GM19467 (cell line): ENCODE data around the gene B3GALT6.

Experiments
- ATAC-seq: cut with Tn5 transposase; IDR thresholded peaks from one replicate; pipeline ENCODE4 v1.9.1; 2021; ENCODE audit warnings: mild to moderate bottlenecking, moderate library complexity; ENCODE audit not compliant: unreplicated experiment

B3GALT6 gene

GRCh38 chr1:1230656-1231399 lies 1.2 kb upstream of the B3GALT6 start:
- no peak for ATAC-seq

DNA sequence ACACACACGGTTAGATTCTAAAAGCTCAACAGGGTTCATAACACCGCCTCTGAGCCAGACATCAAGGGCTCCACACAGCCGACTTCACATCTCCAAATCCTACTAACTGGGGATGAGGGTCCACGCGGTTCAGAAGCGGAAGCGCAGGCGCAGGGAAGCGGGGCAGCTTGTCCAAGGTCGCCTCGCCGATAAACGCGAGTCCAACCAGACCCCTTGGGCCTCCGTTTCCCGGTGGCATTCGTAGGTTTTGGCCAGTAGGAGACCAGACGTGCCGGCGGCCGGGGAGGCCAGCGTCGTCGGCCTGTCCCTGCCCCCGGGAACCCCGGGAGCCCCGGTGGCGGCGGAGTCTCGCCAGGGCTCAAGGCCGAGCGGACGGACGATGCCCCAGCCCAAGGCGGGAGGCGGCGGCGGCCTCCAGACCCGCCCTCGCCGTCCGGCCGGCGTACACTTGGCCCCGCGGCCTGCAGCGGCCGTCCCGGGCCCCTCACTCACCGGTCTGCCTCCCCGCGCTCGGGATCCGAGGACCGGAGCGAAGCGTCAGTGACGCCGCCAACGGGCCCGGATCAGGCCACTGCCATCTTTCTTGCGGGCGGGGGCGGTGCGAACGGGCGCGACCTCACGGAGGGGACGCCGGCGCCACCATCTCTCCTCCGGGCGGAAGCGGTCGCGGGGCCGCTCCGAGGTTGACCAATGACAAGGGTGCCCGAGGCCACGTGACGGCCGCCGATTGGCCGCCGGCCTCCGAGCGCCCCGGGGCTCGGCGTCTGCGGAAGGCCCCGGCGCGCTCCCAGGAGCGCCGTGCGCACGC lies 433 bp upstream of the B3GALT6 start, which contains the start of gene SDF4:
Gene SDF4, minus strand, starts transcription at position 602 of the 808 bp plus-strand sequence. CDS start 3,229 bp downstream, outside the sequence.
- peak; percentile 88 for ATAC-seq

- no peak for ATAC-seq
These were observed 944 bp downstream of the B3GALT6 start for GRCh38 chr1:1232796-1233566.

DNA sequence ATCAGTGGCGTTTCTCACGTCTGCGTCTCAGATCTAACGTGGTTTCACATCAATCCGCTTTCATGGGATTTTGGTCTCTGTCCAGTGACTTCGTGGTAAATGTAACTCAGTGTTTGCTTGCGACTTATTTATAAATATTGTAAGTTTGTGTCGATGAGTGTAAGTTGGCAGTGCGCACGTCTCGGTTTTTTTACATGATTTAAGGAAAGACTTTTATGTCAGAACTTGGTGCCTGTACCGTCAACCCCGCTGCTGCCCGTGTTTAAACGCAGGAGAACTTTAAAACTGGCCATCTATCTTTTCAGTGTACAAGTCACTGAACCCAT lies 1.5 kb downstream of the B3GALT6 start:
- ATAC-seq = no peak

- no peak for ATAC-seq
These were observed 2.3 kb downstream of the B3GALT6 start for GRCh38 chr1:1234180-1234808.

GRCh38 chr1:1235016-1235744 lies 3.1 kb downstream of the B3GALT6 start:
- ATAC-seq = no peak

- no peak for ATAC-seq
These were observed 4.2 kb downstream of the B3GALT6 start for GRCh38 chr1:1236176-1236763.

GRCh38 chr1:1236945-1237873 lies 5.2 kb downstream of the B3GALT6 start:
- no peak for ATAC-seq

DNA sequence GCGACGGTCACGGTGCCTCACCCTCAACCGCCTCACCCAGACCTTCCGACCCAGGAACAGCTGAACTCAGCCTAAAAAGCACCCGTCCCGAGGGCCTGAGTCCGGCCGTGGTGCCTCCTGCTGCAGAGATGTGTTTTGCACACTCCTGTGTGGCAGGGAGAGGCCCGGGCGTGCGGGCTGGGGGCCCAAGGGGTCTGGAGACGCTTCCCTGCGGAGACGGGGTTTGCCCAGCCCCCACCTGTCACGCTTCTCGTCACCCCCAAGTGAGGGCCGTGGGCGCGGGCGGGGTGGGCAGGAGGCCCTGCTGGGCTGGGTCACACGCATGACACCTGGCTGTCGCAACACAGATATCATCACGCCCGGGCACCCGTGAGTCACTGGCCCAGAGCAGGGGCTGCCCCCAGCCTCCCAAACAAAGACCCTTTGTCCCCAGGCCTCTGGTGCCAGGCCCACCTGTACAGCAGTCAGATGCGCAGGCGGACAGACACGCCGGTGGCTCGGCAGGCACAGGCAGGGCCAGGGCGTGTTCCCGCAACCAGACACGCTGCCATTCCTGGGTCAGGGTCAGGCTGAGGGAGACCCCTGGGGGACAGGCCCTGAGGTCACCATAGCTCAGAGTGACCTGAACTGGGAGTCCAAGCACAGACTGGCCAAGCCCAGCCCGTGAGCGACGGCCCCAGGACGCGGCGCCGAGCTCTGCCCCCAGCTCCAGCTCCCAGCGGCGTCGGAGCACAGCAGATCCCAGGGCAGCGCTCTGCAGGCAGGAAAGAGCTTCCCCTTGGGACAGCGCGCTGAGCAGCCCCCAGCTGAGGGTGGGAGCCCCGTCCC lies 6.1 kb downstream of the B3GALT6 start:
- ATAC-seq = no peak

GRCh38 chr1:1238702-1239178 lies 6.7 kb downstream of the B3GALT6 start:
- ATAC-seq = no peak

DNA sequence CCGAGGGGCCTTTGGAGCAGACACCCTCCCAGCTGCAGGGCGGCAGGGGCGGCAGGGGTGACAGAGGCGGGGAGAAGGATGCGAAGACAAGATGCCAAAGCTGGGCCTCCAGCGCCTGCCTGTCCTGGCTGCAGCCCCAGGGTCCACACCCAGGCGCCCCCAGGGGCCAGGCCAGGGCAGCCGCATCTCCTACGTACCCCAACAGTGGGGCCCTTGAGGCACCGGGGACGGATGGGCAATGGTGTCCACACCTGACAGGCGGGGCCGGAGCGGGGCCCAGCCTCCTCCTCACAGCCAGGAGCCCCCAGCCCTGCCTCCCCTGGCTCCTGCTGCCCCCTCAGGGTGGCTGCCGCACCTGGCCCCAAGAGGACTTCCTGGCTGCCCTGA lies 7.2 kb downstream of the B3GALT6 start:
- ATAC-seq = no peak

DNA sequence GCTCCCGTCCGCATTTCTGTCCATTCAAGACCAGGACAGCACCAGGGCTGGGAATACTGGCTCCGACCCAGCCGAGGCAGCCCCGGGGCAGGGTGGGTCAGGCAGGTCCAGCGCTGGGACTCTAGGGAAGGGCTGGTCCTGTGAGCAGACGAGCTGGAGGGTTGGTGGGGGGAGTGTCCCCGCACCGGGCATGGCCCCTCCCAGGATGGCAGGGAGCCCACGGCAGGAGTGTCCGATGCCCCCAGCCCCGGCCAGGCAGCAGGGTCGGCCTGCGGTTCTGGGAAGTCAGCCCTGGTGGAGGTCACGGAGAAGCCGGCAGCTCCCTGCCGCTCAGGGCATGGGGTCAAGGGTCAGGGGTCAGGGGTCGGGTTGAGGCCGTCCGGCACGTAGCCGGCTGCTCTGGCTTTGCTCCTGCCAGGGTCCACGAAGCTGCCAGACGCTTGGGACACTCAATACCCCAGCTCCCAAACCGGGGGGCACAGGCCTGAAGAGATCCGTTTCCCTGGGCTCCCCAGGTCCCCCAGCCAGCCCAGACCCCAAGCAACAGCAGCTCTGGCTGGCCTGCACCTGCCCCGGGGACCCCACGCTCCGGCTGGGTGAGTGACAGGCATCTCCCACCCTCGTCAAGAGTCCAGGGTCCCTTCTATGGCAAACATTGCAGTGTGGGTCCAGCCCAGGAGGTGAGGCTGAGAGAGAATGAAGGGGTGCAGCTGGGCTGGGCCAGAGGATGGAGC lies 7.7 kb downstream of the B3GALT6 start:
- no peak for ATAC-seq

DNA sequence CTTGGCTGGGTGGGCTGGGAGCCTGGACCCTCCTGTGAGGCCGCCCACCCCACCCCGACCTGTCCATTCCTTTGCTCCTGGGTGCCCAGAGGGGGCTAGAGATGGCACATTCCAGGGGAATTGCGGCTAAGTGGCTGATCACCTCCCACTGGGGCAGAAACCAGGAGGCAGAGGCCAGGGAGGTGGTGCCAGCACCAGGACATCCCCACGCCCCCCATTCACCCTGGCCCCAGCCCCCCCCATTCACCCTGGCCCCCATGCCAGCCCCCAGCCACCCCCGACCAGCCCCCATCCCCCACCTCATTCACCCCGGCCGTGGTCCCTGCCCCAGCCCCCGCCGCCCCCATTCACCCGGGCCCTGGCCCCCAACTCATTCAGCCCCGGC lies 8.3 kb downstream of the B3GALT6 start:
- no peak for ATAC-seq

DNA sequence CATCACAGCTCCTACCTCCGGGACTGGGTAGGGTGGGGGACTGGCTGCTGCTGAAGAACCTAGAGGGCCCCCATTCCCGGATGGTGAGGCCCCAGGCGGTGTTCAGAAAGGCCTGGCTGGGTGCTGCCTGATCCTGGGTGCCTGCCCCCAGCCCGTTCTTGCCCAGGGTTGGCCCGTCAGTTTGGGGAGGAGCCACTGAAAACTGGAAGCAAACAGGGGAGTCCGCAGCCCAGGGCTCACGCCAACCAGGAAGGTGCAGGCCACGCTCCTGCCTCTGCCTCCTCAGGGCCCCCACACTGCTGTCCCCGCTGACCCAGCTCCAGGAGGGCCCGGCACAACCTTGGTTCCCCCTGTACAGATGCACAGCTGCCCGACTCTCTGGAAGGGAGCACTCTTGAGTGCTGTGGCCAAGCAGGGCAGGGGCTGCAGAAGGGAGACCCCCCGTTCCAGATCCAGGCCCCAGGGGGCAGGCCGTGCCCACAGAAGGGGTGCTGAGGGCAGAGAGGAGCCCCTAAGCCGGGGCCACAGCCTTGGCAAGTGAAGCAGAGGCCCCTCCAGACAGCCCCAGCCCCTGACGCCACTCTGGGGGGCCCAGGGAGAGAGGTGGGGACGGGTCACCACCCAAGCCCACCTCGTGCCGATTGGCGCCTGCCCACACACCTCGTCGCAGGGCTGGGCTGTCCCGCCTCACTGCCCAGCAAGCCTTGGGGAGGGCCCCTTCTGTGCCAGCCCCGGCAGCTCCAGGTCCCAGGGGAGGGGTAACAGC lies 9.0 kb downstream of the B3GALT6 start:
- ATAC-seq = no peak

DNA sequence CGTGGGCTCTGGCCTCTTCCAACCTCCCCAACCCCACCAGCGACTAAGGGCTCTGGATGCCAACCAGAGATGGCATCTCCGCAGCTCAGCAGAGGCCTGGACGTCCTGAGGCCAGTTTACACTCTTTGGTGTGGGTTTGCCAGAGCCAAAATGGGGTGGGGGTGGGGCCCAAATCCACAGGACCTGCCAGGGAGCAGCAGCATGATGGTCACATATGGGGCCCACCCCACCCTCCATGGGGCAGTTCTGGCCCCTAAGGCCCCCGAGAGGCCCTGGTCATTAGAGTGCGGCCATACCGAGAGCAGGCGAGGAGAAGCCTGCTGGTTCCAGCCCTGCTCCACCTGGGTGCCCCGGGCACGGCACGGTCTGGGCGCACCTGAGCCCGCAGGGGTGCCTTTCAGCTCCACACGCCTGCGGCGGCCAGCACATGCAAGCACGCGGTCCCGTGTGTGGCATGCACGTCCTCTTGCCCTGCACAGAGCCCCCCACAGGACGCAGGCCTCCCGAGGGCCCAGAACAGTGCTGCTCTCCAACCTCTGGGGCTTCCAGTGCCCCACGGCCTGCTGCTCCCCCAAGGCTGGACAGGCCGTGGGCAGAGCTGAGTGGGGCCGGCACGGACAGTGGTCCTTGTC lies 9.7 kb downstream of the B3GALT6 start:
- ATAC-seq = no peak
